MCF 10A (cell line): Measurements from ENCODE around the gene TMEM185B. TPM values are rescaled to one million over a fixed set of nuclear protein-coding genes. Genes with fewer than 3 reads are reported as not detected.

Source experiments
- BruUV-seq: library from RNA; stranded (reverse); fragments of 400-500 nt; replicated peaks from 2 replicates; lab custom pipeline; 2021; lab: Mats Ljungman, UMichigan
- CTCF ChIA-PET: fragments of 300-600 bp; sonication (Branson Sonifier 250); formaldehyde crosslinking; extraction: SDS; loops from one replicate; lab custom pipeline; 2021; ENCODE audit warnings: antibody characterized with exemption, inconsistent platforms; lab: Yijun Ruan, JAX
- POLR2A ChIA-PET: fragments of 300-600, 350-650 bp; sonication (Branson Sonifier 250); formaldehyde crosslinking; extraction: SDS; loops from one replicate; lab custom pipeline; 2020; ENCODE audit warnings: antibody characterized with exemption, inconsistent platforms; lab: Yijun Ruan, JAX
- DNase-seq: peaks from one replicate; pipeline ENCODE4 v3.0.0-alpha.2; 2018; ENCODE audit not compliant: unreplicated experiment
- H3K27ac Mint-ChIP-seq: one replicate; pipeline ENCODE4 v1.8.0; 2022; ENCODE audit warnings: mild to moderate bottlenecking, low read depth, mixed read lengths; ENCODE audit not compliant: unreplicated experiment
- H3K27me3 Mint-ChIP-seq: one replicate; pipeline ENCODE4 v1.8.0; 2022; ENCODE audit warnings: mixed read lengths; ENCODE audit not compliant: insufficient read depth, unreplicated experiment
- H3K36me3 Mint-ChIP-seq: one replicate; pipeline ENCODE4 v1.8.0; 2022; ENCODE audit warnings: mild to moderate bottlenecking, moderate library complexity, mixed read lengths; ENCODE audit not compliant: insufficient read depth, unreplicated experiment
- H3K4me1 Mint-ChIP-seq: one replicate; pipeline ENCODE4 v1.8.0; 2022; ENCODE audit warnings: mixed read lengths; ENCODE audit not compliant: insufficient read depth, unreplicated experiment
- H3K4me3 Mint-ChIP-seq: one replicate; pipeline ENCODE4 v1.8.0; 2022; ENCODE audit warnings: mild to moderate bottlenecking, moderate library complexity, mixed read lengths; ENCODE audit not compliant: unreplicated experiment
- H3K9me3 Mint-ChIP-seq: one replicate; pipeline ENCODE4 v1.8.0; 2022; ENCODE audit warnings: mixed read lengths; ENCODE audit not compliant: unreplicated experiment
- intact Hi-C: fragments of 100-400 bp; cut with micrococcal nuclease; formaldehyde crosslinking; loops from 2 replicates; pipeline ENCODE4 v1.14.1; 2022
- total RNA-seq: library from RNA; stranded (reverse); gene quantifications from 2 replicates; pipeline ENCODE4 v1.2.3, GENCODE V29; 2022
- TF ChIP-seq, protein P1 (sequence below): fragments of 200-600 bp; IDR thresholded peaks from one replicate; pipeline ENCODE4 v1.8.0; 2022; ENCODE audit warnings: antibody characterized with exemption, mild to moderate bottlenecking; ENCODE audit not compliant: unreplicated experiment

TMEM185B gene
- total RNA-seq, 1 experiment from 2014 or later, result 40.9 TPM

DNA sequence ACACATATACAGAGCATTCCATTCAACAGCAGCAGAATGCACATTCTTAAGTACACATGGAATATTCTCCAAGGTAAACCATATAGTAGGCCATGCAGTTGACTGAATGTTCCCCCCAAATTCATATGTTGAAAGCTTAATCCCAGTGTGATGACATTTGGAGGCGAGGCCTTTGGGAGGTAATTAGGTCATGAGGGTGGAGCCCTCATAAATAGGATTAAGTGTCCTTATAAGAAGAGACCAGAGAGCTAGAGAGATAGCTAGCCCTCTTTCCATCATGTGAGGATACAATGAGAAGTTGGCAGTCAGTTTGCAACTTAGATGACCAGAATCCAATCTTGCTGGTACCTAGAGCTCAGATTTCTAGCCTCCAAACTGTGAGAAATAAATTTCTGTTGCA is 27.6 kb downstream of the TMEM185B start:
- DNase-seq, result no peak
- Mint-ChIP-seq H3K36me3 (no peaks in the 10 kb centered on the region), H3K9me3 (peaks cover 19% of the 10 kb centered on the region), H3K4me1 (no peaks in the 10 kb centered on the region), H3K27ac (no peak overlapping the region), H3K27me3 (no peaks in the 10 kb centered on the region), H3K4me3 (no peak overlapping the region)
- CTCF ChIA-PET, result interaction anchor here (0.9 to 1.6 kb wide), 3 partner anchors 19 to 117 kb away, joined by 4 read pairs; no protein-coding TSS in a partner anchor
- TF ChIP-seq, protein P1, sequence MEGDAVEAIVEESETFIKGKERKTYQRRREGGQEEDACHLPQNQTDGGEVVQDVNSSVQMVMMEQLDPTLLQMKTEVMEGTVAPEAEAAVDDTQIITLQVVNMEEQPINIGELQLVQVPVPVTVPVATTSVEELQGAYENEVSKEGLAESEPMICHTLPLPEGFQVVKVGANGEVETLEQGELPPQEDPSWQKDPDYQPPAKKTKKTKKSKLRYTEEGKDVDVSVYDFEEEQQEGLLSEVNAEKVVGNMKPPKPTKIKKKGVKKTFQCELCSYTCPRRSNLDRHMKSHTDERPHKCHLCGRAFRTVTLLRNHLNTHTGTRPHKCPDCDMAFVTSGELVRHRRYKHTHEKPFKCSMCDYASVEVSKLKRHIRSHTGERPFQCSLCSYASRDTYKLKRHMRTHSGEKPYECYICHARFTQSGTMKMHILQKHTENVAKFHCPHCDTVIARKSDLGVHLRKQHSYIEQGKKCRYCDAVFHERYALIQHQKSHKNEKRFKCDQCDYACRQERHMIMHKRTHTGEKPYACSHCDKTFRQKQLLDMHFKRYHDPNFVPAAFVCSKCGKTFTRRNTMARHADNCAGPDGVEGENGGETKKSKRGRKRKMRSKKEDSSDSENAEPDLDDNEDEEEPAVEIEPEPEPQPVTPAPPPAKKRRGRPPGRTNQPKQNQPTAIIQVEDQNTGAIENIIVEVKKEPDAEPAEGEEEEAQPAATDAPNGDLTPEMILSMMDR, result no peak
- POLR2A ChIA-PET, result interaction anchor here (1.3 kb wide), 1 partner anchor 20 kb away, joined by 3 read pairs; no protein-coding TSS in a partner anchor
- BruUV-seq, result no TSS peak
- intact Hi-C loops, result no loop called here

DNA sequence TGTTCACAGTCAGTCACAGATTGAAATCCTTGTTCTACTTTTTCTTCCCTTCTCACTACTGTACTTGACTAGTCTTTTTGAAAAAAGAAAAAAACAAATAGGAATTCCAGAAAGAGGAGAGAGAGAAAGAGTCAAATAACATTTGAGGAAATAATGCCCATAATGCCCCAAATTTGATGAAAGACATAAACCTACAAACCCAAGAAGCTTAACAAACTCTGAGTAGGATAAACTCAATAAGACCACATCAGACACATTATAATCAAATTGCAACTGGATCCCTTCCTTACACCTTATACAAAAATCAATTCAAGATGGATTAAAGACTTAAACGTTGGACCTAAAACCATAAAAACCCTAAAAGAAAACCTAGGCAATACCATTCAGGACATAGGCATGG is 30.9 kb downstream of the TMEM185B start:
- Mint-ChIP-seq H3K4me1 (no peaks in the 10 kb centered on the region), H3K27me3 (no peaks in the 10 kb centered on the region), H3K36me3 (no peaks in the 10 kb centered on the region), H3K4me3 (no peak overlapping the region), H3K9me3 (peaks cover 11% of the 10 kb centered on the region), H3K27ac (no peak overlapping the region)
- no peak for DNase-seq
- ChIA-PET CTCF (no interaction called here), POLR2A (no interaction called here)
- intact Hi-C loops, result no loop called here
- TF ChIP-seq, protein P1, result no peak
- BruUV-seq, result no TSS peak

DNA sequence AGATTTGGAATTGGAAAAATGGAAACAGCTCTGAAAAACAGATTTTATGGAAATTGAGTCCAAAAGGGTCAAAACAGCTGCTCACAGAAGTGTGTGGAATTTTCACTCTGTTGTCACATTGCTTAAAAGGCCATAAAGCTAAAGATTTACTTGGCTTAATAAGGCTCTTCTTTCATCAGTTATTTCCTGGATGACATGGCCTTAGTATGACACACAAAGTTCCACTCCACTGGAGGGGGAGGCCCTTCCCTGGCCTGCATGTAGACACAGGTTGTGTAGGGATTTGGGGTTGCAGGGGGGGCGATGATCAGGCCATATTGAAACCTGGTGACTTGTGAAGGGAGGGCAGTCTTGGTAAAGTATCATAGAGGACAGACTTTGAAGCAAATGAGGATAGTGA is 34.0 kb downstream of the TMEM185B start:
- Mint-ChIP-seq H3K4me3 (no peak overlapping the region), H3K4me1 (no peaks in the 10 kb centered on the region), H3K27ac (no peak overlapping the region), H3K36me3 (no peaks in the 10 kb centered on the region), H3K9me3 (peaks cover 11% of the 10 kb centered on the region), H3K27me3 (no peaks in the 10 kb centered on the region)
- no TSS peak for BruUV-seq
- intact Hi-C loops, result no loop called here
- ChIA-PET CTCF (no interaction called here), POLR2A (no interaction called here)
- no peak for DNase-seq
- TF ChIP-seq, protein P1, result no peak

DNA sequence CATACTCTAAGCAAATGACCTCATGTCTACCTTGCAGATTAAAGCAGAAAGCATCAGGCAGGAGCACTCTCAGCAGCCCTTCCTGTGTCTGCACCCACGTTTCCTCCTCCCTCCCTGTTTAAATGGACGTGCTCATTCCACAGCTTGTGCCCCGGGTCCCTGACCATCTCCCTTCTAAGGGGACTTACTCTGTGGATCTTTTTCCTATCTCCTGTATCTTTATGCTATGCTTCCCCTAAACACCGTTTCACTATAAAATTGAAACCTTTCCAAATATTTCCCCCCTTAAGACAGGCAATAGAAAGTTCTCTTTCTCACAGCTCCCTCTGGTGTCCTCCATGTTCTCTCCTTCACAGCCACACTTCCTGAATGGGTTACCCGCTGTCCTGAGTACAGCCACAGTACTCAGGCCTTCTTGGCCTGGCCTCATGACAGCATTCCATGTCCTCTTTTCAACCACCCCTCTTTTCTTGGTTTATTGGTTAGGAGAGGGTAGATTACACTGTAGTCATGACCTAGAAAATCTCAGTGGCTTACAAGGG is 41.1 kb downstream of the TMEM185B start:
- no TSS peak for BruUV-seq
- H3K27ac Mint-ChIP-seq, result no peak overlapping the region
- no peak for DNase-seq
- peaks cover 3% of the 10 kb centered on the region for H3K4me1 Mint-ChIP-seq
- ChIA-PET CTCF (no interaction called here), POLR2A (no interaction called here)
- TF ChIP-seq, protein P1, result no peak
- intact Hi-C loops, result no loop called here
- H3K4me3 Mint-ChIP-seq, result no peak overlapping the region
- H3K27me3 Mint-ChIP-seq, result no peaks in the 10 kb centered on the region
- H3K36me3 Mint-ChIP-seq, result peaks cover 9% of the 10 kb centered on the region
- no peaks in the 10 kb centered on the region for H3K9me3 Mint-ChIP-seq
